NT2/D1 (cell line): ENCODE results near the gene SCN1B.
"Not testable (repeated sequence)": the region's sequence is repeated elsewhere in the genome, so short reads cannot be mapped to it uniquely, and the experiment has no call there.

Experiments used
- DNase-seq: peaks from one replicate; pipeline ENCODE4 v3.0.0-alpha.2; 2011; ENCODE audit warnings: low read depth, low spot score
- H3K27me3 ChIP-seq: 2 replicates; pipeline ENCODE4 v1.6.0; 2011; ENCODE audit warnings: mild to moderate bottlenecking; ENCODE audit not compliant: insufficient read length, insufficient read depth
- H3K36me3 ChIP-seq: 2 replicates; pipeline ENCODE4 v1.6.1; 2011; ENCODE audit warnings: mild to moderate bottlenecking, low read length, mixed read lengths; ENCODE audit not compliant: insufficient read depth, insufficient read length
- H3K4me1 ChIP-seq: 2 replicates; pipeline ENCODE4 v1.5.1; 2011; ENCODE audit not compliant: insufficient read depth, insufficient read length
- H3K4me3 ChIP-seq: 2 replicates; pipeline ENCODE4 v1.5.1; 2011; ENCODE audit warnings: low read depth; ENCODE audit not compliant: insufficient read length
- H3K9ac ChIP-seq: 2 replicates; pipeline ENCODE4 v1.6.0; 2011; ENCODE audit warnings: low read depth; ENCODE audit not compliant: insufficient read length
- H3K9me3 ChIP-seq: 2 replicates; pipeline ENCODE4 v1.5.1; 2011; ENCODE audit warnings: mild to moderate bottlenecking, low read length; ENCODE audit not compliant: insufficient read depth
- SUZ12 ChIP-seq: IDR thresholded peaks from 2 replicates; pipeline ENCODE4 v1.6.1; 2011; ENCODE audit not compliant: insufficient read length, insufficient read depth; ENCODE audit errors: extremely low read depth
- YY1 ChIP-seq: IDR thresholded peaks from 2 replicates; pipeline ENCODE4 v1.6.1; 2011; ENCODE audit not compliant: insufficient read length, insufficient read depth
- ZNF274 ChIP-seq: IDR thresholded peaks from 2 replicates; pipeline ENCODE4 v1.6.1; 2011; ENCODE audit warnings: mild to moderate bottlenecking, low read depth, low read length

The SCN1B gene

DNA sequence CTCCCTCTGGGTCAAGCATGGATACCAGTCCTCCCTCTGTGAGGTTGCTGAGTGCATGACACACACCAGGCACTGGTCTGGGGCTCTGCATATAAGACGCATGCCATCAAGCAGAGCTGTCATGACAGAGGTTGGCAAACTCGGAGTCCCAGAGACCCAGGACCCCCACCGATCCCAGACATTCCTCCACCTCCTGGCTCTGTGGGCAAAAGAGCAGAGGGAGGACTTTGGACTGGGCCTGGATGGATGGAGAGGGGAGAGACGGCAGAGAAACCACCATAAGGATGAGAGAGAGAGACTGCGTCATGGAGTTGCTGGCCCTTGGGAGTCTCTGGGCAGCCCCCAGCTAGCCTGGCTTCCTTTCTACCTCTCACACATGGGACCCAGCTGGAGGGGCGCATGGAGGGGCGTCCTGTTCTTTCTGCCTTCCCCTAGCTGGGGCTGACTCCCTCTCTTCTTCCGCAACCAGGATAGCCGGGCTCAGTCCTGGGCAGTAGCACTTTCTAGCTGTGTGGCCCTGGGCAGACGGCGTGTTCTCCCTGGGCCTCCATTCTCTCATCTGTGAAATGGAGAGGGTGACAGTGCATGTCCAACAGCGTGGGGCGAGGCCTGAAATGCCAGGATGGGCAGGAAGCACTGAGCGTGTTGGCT is 12.8 kb downstream of the SCN1B start:
- Histone ChIP-seq H3K4me3 (no peak overlapping the region), H3K9me3 (no peaks in the 10 kb centered on the region), H3K4me1 (peaks cover 12% of the 10 kb centered on the region), H3K9ac (no peak overlapping the region), H3K27me3 (no peaks in the 10 kb centered on the region), H3K36me3 (peaks cover under 1% of the 10 kb centered on the region)
- no peak for TF ChIP-seq YY1
- no peak for TF ChIP-seq SUZ12
- no peak for TF ChIP-seq ZNF274
- DNase-seq = no peak

DNA sequence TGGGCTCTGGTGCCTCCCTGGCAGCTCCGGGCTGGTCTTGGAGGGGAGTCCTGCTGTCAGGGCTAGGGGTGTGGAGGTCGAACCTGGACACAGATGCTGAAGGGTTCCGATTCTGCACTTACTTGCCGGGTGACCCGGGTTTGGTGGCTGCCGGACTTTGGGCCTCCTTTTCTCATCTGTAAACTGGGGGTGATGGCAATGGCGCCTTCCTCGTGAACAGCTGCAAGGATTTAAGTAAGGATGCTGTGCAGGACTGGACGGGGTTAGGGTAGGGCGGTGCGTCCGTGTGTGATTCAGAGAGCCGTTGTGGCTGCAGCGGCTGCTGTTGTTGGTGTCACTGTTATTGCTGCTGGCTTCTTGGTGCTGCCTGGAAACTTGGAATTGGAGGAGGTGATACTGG is 13.6 kb downstream of the SCN1B start:
- DNase-seq = no peak
- TF ChIP-seq ZNF274 (no peak), SUZ12 (no peak), YY1 (no peak)
- no peak overlapping the region for H3K9ac ChIP-seq

DNA sequence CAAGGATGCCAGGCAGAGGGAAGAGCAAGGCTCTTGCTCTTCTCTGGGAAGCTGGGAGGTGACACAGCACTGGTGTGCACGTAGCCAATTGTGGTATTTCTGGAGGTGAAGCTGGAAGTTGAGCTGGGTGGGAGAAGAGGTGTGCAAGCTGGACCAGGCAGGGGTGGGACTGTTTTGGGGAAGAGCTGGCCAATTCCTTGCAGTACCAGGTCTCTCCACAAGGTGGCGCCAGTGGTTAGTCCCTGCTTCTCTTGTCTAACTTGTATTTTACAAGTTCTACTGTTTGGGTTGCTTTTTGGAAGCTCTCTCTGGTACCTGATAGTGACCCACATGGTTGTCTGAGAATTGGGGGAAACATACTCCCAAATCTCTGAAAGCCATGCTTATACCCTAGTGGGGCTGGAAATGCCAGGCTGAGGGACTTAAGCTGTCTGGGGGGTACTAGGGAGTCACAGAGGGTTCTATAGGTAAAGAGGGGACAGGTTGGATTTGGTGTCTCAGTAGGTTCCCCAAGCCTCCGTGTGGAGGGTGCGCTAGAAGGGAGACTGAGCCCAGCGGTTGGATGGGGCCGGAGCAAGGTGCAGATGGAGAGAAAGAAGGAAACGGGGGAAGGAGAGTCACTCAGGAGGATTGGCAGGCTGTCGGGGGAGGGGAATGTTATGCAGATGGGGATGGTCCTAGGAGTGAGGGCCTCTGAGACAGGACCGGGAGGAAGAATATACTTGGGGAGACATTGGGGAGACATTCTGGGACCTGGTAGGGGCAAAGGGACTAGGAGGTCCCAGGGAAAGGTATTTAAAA is 14.2 kb downstream of the SCN1B start:
- no peak for DNase-seq
- Histone ChIP-seq H3K27me3 (no peaks in the 10 kb centered on the region), H3K4me1 (peaks cover 19% of the 10 kb centered on the region)

More for the DNA sequence above, 13.6 kb downstream of the SCN1B start:
- peaks cover 14% of the 10 kb centered on the region for H3K4me1 ChIP-seq
- H3K4me3 ChIP-seq = no peak overlapping the region
- no peaks in the 10 kb centered on the region for H3K9me3 ChIP-seq
- H3K36me3 ChIP-seq = no peaks in the 10 kb centered on the region
- no peaks in the 10 kb centered on the region for H3K27me3 ChIP-seq

DNA sequence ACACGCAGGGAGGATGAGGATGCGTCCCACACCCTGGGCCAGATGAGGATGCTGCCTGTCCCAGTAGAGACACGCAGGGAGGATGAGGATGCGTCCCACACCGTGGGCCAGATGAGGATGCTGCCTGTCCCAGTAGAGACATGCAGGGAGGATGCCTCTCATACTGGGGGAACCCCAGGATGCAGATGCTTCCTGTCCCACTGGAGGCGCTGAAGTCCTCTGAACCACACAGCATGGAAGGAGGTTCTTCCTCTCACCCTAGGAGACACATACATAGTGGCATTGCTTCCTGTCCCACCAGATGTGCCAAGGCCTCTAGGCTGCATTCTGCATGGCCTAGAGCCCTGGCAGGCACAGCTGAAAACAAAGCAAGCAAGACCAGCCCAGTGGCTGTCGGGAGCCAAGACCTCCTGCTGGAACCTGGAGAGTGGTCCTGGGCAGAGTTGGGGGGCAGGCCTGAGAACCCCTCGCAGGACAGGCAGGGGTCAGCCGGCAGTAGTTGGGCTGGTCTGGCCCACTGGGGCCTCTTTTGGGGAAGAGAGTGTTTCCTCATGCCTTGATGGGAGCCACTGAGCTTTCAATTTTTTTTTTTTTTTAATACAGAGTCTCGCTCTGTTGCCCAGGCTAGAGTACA is 15.5 kb downstream of the SCN1B start:
- no peak for TF ChIP-seq SUZ12
- no peak for TF ChIP-seq YY1
- no peak for TF ChIP-seq ZNF274
- H3K27me3 ChIP-seq = no peaks in the 10 kb centered on the region
- no peaks in the 10 kb centered on the region for H3K36me3 ChIP-seq
- peaks cover 16% of the 10 kb centered on the region for H3K4me1 ChIP-seq
- H3K9me3 ChIP-seq = no peaks in the 10 kb centered on the region
- H3K4me3 ChIP-seq = no peak overlapping the region
- no peak for DNase-seq
- H3K9ac ChIP-seq = no peak overlapping the region

More for the DNA sequence above, 14.2 kb downstream of the SCN1B start:
- Histone ChIP-seq H3K9me3 (no peaks in the 10 kb centered on the region), H3K36me3 (no peaks in the 10 kb centered on the region), H3K4me3 (no peak overlapping the region), H3K9ac (no peak overlapping the region)
- TF ChIP-seq SUZ12 (no peak), YY1 (no peak), ZNF274 (no peak)

DNA sequence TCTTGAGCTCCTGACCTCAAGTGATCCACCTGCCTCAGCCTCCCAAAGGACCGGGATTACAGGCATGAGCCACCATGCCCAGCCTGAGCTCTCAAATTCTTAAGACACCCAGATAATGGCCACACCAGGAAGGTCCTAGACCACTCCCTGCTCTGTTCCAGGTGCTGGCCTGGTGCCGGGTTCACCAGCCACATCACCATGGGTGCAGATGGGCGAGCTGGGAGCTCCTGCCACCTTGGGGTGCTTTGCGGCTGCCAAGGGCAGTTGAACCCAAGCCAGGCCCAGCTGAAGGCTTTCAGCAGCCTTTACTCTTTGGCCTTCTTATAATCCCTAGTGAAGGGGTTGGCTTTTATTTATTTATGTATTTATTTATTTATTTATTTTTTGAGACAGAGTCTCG is 16.2 kb downstream of the SCN1B start:
- TF ChIP-seq YY1 (no peak), SUZ12 (no peak), ZNF274 (no peak)
- H3K27me3 ChIP-seq = no peaks in the 10 kb centered on the region
- H3K4me3 ChIP-seq = no peak overlapping the region
- no peak overlapping the region for H3K9ac ChIP-seq
- no peaks in the 10 kb centered on the region for H3K9me3 ChIP-seq
- H3K4me1 ChIP-seq = peaks cover 12% of the 10 kb centered on the region
- no peak for DNase-seq
- H3K36me3 ChIP-seq = no peaks in the 10 kb centered on the region

DNA sequence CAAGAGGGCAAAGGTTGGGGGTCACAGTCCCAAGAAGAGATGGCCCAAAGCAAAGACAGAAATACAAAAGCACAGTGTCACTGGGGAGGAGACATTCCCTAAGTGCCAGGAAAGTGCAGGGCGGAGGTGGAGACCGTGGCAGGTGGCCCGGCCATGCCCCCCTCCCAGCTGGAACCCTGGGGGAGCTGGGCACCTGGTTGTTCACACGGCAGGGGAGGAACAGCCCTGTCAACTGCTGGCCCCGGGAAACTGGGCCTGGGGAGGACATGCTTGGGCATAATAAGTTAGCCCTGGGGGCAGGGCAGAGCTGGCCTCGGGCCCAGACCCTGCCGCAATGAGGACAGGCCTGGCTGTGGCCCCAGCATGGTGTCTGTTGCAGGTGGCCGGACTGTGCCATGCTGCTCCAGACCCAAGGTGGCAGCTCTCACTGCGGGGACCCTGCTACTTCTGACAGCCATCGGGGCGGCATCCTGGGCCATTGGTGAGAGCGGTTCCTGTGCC is 18.7 kb downstream of the SCN1B start:
- Histone ChIP-seq H3K27me3 (no peaks in the 10 kb centered on the region), H3K36me3 (no peaks in the 10 kb centered on the region), H3K4me3 (no peak overlapping the region), H3K9me3 (no peaks in the 10 kb centered on the region), H3K9ac (no peak overlapping the region), H3K4me1 (peaks cover 7% of the 10 kb centered on the region)
- TF ChIP-seq SUZ12 (no peak), YY1 (no peak), ZNF274 (no peak)
- no peak for DNase-seq

DNA sequence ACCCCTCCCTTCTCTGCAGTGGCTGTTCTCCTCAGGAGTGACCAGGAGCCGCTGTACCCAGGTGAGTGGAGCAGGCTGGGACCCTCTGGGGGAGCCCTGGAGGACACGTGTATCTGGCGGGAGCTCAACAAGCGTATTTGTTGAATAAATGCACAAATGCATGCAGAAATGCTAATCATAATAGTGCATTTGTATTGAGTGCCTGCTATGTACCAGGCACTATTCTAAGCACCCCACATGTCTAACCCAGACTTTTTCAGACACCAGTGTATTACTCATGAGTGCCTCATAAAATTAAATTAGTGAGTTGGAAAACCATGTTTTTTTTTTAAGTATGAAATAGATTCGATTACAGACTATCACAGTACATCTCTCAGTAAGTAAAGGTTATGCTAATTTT is 19.2 kb downstream of the SCN1B start:
- Histone ChIP-seq H3K9me3 (no peaks in the 10 kb centered on the region), H3K36me3 (no peaks in the 10 kb centered on the region), H3K4me3 (no peak overlapping the region), H3K27me3 (no peaks in the 10 kb centered on the region), H3K4me1 (peaks cover 7% of the 10 kb centered on the region), H3K9ac (no peak overlapping the region)
- no peak for TF ChIP-seq SUZ12
- DNase-seq = no peak

DNA sequence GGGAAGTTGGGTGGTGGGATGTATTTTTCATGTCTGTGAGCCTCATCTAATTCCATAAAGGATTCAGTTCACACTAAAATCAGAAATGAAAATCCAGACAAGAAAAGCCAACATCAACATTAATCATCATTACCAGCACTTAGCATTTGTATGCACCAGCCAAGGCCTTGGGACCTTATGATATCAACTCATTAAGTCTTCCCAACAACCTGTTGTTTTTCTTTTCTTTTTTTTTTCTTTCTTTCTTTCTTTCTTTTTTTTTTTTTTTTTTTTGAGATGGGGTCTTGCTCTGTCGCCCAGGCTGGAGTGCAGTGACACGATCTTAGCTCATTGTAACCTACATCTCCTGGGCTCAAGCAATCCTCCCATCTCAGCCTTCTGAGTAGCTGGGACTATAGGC is 20.4 kb downstream of the SCN1B start:
- H3K4me1 ChIP-seq, H3K9me3 ChIP-seq, DNase-seq, H3K4me3 ChIP-seq, H3K36me3 ChIP-seq, H3K27me3 ChIP-seq, H3K9ac ChIP-seq: not testable (repeated sequence)

DNA sequence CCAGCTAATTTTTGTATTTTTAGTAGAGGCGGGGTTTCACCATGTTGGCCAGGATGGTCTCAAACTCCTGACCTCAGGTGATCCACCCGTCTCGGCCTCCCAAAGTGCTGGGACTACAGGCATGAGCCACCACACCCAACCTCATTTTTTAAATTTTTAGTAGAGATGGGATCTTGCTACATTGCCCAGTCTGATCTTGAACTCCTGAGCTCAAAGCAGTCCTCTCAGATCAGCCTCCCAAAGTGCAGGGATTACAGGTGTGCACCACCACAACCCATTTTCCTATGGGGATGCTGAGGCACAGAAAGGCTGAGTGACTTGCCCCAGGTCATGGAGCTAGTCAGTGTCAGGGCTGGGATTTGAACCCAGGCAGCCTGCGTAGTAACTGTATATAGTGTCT is 21.0 kb downstream of the SCN1B start:
- not testable (repeated sequence) for H3K9me3 ChIP-seq, H3K9ac ChIP-seq, H3K27me3 ChIP-seq, DNase-seq, H3K4me1 ChIP-seq, H3K4me3 ChIP-seq, H3K36me3 ChIP-seq
